GM12878 (cell line): ENCODE measurements around the gene TFF2.

Experiments
- ASH2L ChIP-seq: fragments of 300-600, 200-600 bp; sonication (generic); IDR thresholded peaks from 2 replicates; pipeline ENCODE4 v1.6.1; 2017; ENCODE audit warnings: low read depth, mild to moderate bottlenecking, borderline replicate concordance
- CHD2 ChIP-seq: IDR thresholded peaks from 2 replicates; pipeline ENCODE4 v1.6.1; 2011; ENCODE audit warnings: low read depth, low read length, improper control_type of control experiment, borderline replicate concordance
- NFIC ChIP-seq: IDR thresholded peaks from 2 replicates; pipeline ENCODE4 v1.6.1; 2012; ENCODE audit warnings: low read depth, mild to moderate bottlenecking, inconsistent platforms, low read length, moderate library complexity
- RFX5 ChIP-seq: IDR thresholded peaks from 2 replicates; pipeline ENCODE4 v1.6.1; 2011; ENCODE audit warnings: low read depth, low read length, improper control_type of control experiment
- SRF ChIP-seq, 2 experiments: IDR thresholded peaks; 2 replicates each; pipeline ENCODE4 v1.6.1; 2011; ENCODE audit warnings: low read depth in 2 of 2, low read length in 2 of 2, mild to moderate bottlenecking in 1 of 2, moderate library complexity in 1 of 2
- YY1 ChIP-seq: IDR thresholded peaks from 2 replicates; pipeline ENCODE4 v1.6.1; 2011; ENCODE audit warnings: low read depth, mild to moderate bottlenecking, low read length
- ZNF274 ChIP-seq: IDR thresholded peaks from one replicate; pipeline ENCODE4 v1.8.0; 2011; ENCODE audit not compliant: insufficient read length, insufficient read depth
- TF ChIP-seq, protein P1 (sequence below), 3 experiments: IDR thresholded peaks in 2 of 3; conservative IDR thresholded peaks in 1 of 3; 2 replicates each; pipeline ENCODE4 v1.5.1; 2011; ENCODE audit warnings: low read depth in 3 of 3, low read length in 3 of 3, mild to moderate bottlenecking in 3 of 3, control low read depth in 2 of 3, moderate library complexity in 2 of 3, inconsistent platforms in 1 of 3, mixed read lengths in 1 of 3; ENCODE audit not compliant: control insufficient read depth in 2 of 3, insufficient read depth in 1 of 3; ENCODE audit errors: extremely low read depth in 1 of 3
- TF ChIP-seq, protein P2 (sequence below): IDR thresholded peaks from 2 replicates; pipeline ENCODE4 v1.6.1; 2012; ENCODE audit warnings: low read depth, low read length, improper control_type of control experiment
- TF ChIP-seq, protein P3 (sequence below): fragments of 450-650 bp; IDR thresholded peaks from 2 replicates; pipeline ENCODE4 v1.6.1; 2016; ENCODE audit warnings: mild to moderate bottlenecking

DNA sequence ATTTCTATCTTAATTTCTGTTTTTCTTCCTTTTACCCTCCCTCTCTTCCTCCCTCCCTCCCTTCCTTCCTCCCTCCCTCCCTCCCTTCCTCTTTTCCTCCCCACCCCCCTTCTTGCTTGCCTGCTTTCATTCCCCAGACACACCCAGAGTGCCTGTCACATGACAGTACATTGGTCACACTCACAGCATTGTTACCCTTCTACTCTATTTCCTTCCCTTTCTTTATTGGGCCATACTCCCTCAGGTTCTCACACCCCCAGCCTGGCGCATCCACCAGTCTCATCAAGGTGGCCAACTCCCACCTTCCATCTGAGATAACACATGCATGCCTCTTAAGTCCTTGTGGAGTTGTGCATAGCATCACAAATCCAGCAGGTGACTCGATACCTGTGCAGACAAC, 34.2 kb upstream of the TFF2 start:
- TF ChIP-seq, protein P1, sequence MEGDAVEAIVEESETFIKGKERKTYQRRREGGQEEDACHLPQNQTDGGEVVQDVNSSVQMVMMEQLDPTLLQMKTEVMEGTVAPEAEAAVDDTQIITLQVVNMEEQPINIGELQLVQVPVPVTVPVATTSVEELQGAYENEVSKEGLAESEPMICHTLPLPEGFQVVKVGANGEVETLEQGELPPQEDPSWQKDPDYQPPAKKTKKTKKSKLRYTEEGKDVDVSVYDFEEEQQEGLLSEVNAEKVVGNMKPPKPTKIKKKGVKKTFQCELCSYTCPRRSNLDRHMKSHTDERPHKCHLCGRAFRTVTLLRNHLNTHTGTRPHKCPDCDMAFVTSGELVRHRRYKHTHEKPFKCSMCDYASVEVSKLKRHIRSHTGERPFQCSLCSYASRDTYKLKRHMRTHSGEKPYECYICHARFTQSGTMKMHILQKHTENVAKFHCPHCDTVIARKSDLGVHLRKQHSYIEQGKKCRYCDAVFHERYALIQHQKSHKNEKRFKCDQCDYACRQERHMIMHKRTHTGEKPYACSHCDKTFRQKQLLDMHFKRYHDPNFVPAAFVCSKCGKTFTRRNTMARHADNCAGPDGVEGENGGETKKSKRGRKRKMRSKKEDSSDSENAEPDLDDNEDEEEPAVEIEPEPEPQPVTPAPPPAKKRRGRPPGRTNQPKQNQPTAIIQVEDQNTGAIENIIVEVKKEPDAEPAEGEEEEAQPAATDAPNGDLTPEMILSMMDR (IDR thresholded peaks at IDR 0.05 in 2 of 3, conservative IDR thresholded peaks at IDR 0.05 in 1 of 3; ENCODE audit: control insufficient read depth in 2 of 3, extremely low read depth in 1 of 3, insufficient read depth in 1 of 3, low read depth in 3 of 3, low read length in 3 of 3): no peak
- no peak for TF ChIP-seq SRF (IDR thresholded peaks at IDR 0.05; ENCODE audit: low read depth in 2 of 2, low read length in 2 of 2)
- TF ChIP-seq NFIC: no peak
- no peak for TF ChIP-seq CHD2
- TF ChIP-seq, protein P2, sequence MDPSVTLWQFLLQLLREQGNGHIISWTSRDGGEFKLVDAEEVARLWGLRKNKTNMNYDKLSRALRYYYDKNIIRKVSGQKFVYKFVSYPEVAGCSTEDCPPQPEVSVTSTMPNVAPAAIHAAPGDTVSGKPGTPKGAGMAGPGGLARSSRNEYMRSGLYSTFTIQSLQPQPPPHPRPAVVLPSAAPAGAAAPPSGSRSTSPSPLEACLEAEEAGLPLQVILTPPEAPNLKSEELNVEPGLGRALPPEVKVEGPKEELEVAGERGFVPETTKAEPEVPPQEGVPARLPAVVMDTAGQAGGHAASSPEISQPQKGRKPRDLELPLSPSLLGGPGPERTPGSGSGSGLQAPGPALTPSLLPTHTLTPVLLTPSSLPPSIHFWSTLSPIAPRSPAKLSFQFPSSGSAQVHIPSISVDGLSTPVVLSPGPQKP: no peak
- TF ChIP-seq RFX5: no peak
- no peak for TF ChIP-seq ZNF274
- no peak for TF ChIP-seq YY1
- TF ChIP-seq ASH2L: no peak
- TF ChIP-seq, protein P3, sequence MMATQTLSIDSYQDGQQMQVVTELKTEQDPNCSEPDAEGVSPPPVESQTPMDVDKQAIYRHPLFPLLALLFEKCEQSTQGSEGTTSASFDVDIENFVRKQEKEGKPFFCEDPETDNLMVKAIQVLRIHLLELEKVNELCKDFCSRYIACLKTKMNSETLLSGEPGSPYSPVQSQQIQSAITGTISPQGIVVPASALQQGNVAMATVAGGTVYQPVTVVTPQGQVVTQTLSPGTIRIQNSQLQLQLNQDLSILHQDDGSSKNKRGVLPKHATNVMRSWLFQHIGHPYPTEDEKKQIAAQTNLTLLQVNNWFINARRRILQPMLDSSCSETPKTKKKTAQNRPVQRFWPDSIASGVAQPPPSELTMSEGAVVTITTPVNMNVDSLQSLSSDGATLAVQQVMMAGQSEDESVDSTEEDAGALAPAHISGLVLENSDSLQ: no peak
